Gastrocnemius medialis (tissue), 4 donors: ENCODE data around the gene UCK1. TPM values are rescaled to one million over a fixed set of nuclear protein-coding genes. Genes with fewer than 3 reads are reported as not detected.
A peak's percentile ranks its signal among the peaks of the same experiment; 100 is the strongest.

Source experiments
- ATAC-seq, 2 donors: fragments of 150-250 bp; one replicate each; pipeline ENCODE4 v1.9.1; 2016
- DNase-seq, 2 donors: peaks; one replicate each; pipeline ENCODE4 v3.0.0-alpha.2; 2019
- H3K27ac ChIP-seq, 4 donors: fragments of 200-600 bp; sonication (generic); 1 replicate in 1 of 4; 2 replicates in 3 of 4; pipeline ENCODE4 v1.5.1; 2016 to 2018; ENCODE audit warnings: mild to moderate bottlenecking in 2 of 4, moderate library complexity in 1 of 4
- H3K27me3 ChIP-seq, 3 donors: fragments of 200-600 bp; sonication (generic) in 2 of 3; 1 replicate in 1 of 3; 2 replicates in 2 of 3; pipeline versions ENCODE4 v1.5.1 to v1.6.0; 2016 to 2019; ENCODE audit warnings: mild to moderate bottlenecking in 1 of 3, moderate library complexity in 1 of 3
- H3K36me3 ChIP-seq, 2 donors: fragments of 200-600 bp; sonication (generic) in 1 of 2; one replicate each; pipeline ENCODE4 v1.5.1; 2017 to 2018
- H3K4me1 ChIP-seq, 2 donors: fragments of 200-600 bp; sonication (generic) in 1 of 2; one replicate each; pipeline ENCODE4 v1.5.1; 2016 to 2017; ENCODE audit warnings: mild to moderate bottlenecking in 2 of 2
- H3K4me3 ChIP-seq, 4 donors: fragments of 200-600 bp; sonication (generic) in 3 of 4; 1 replicate in 1 of 4; 2 replicates in 3 of 4; pipeline ENCODE4 v1.5.1; 2016 to 2019; ENCODE audit warnings: mild to moderate bottlenecking in 2 of 4
- H3K9me3 ChIP-seq, 3 donors: fragments of 200-600 bp; sonication (generic) in 2 of 3; 1 replicate in 1 of 3; 2 replicates in 2 of 3; pipeline ENCODE4 v1.5.1; 2016 to 2019
- POLR2A ChIP-seq, 2 donors: fragments of 450-650 bp; IDR thresholded peaks; one replicate each; pipeline ENCODE4 v1.6.1; 2017; ENCODE audit warnings: antibody characterized with exemption in 2 of 2, mild to moderate bottlenecking in 2 of 2, moderate library complexity in 2 of 2
- in situ Hi-C, 4 donors: fragments of 200-750 bp; cut with MboI; loops; one replicate each; pipeline versions ENCODE4 v1.15.0 to v1.8.0; 2017; ENCODE audit warnings: low sequenced_read_pairs in 4 of 4
- intact Hi-C: fragments of 100-400 bp; cut with DNase I; formaldehyde crosslinking; loops from one replicate; pipeline ENCODE4 v1.15.1; 2023; ENCODE audit warnings: low total_unique reads
- total RNA-seq, 4 donors: library from RNA; depleted of rRNA; stranded (reverse); fragments of >200 nt; gene quantifications; one replicate each; pipeline versions ENCODE4 v1.1.0 to v1.2.3, GENCODE V29; 2016
- TF ChIP-seq, protein P1 (sequence below), 5 experiments: fragments of 450-650 bp in 3 of 5; fragments of 200-600 bp in 2 of 5; sonication (generic) in 2 of 5; IDR thresholded peaks in 4 of 5; conservative IDR thresholded peaks in 1 of 5; 1 replicate in 4 of 5; 2 replicates in 1 of 5; pipeline ENCODE4 v1.5.1; 2016 to 2019; ENCODE audit warnings: antibody characterized with exemption in 5 of 5, mild to moderate bottlenecking in 3 of 5, moderate library complexity in 3 of 5

Gene UCK1
- total RNA-seq, 4 donors from 2014 or later, result 39.7 to 86.9 (median 43.9) TPM

DNA sequence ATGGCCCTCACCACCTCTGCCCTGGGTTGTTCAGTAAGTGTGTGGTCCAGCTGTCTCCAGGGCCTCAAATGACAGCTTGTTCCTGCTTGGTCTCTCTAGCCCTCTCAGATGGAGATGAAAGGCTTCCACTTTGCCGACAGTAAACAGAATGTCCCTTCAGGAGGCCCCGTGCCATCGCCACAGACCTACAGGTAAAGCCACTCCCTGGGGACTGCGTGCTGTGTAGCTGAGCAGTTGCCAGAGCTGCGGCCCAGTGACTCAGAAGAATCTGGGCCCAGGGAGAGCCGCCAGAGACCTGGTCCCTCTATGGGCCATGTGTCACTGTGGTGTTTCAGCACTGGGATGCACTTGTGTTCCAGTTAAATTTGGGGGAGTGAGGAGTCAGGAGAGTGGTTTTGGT, 39.0 kb downstream of the UCK1 start:
- no peak overlapping the region for H3K4me3 ChIP-seq
- peak overlapping the region in 2 of 4 donors; percentile 46 to 65 for H3K27ac ChIP-seq
- H3K27me3 ChIP-seq, result no peaks in the 10 kb centered on the region
- ATAC-seq, result peak; percentile 47 to 76
- H3K4me1 ChIP-seq, result no peaks in the 10 kb centered on the region
- no peaks in the 10 kb centered on the region for H3K9me3 ChIP-seq
- no peak for TF ChIP-seq POLR2A (IDR thresholded peaks at IDR 0.05)
- TF ChIP-seq, protein P1, sequence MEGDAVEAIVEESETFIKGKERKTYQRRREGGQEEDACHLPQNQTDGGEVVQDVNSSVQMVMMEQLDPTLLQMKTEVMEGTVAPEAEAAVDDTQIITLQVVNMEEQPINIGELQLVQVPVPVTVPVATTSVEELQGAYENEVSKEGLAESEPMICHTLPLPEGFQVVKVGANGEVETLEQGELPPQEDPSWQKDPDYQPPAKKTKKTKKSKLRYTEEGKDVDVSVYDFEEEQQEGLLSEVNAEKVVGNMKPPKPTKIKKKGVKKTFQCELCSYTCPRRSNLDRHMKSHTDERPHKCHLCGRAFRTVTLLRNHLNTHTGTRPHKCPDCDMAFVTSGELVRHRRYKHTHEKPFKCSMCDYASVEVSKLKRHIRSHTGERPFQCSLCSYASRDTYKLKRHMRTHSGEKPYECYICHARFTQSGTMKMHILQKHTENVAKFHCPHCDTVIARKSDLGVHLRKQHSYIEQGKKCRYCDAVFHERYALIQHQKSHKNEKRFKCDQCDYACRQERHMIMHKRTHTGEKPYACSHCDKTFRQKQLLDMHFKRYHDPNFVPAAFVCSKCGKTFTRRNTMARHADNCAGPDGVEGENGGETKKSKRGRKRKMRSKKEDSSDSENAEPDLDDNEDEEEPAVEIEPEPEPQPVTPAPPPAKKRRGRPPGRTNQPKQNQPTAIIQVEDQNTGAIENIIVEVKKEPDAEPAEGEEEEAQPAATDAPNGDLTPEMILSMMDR (IDR thresholded peaks at IDR 0.05 in 4 of 5, conservative IDR thresholded peaks at IDR 0.05 in 1 of 5), result no peak
- in situ Hi-C loops, result loop anchor here in 2 of 4 donors (25.0 kb wide), 1 partner anchor 105 kb away; the partner anchor contains the start of gene PRRC2B (in 2 of the 2)
- intact Hi-C loops, result no loop called here
- peak; percentile 58 to 61 for DNase-seq
- peaks cover 0 to 100% of the 10 kb centered on the region in 2 donors for H3K36me3 ChIP-seq

DNA sequence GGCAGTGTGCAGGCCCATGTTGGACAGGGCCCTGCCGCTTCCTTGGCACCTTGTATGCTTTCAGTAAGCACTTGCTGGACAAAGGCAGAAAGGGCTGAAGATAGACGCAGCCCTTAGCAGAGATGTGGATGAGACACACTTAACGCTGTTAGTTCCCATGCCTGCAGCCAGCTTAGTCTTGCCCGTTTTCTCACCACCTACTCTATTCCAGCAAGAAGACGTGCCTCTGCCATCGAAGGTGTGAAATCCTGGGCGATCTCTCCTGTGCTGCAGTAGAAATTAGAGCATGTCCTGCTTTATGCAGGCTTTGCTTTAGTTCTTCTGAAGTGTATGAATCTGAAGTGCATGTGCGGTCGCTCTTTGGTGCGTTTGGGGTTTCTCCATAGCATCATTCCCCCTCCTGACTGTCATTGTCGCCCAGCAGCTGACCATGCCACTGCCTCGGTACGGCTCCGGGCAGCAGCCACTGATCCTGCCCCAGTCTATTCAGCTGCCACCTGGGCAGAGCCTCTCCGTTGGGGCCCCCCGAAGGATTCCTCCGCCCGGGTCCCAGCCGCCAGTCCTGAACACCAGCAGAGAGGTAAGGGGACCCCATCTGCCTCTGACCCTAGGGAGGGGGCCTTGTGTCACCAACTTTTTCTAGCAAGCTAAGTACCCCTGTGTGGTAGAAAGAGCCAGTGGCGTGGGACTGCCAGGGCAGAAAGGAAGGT, 39.9 kb downstream of the UCK1 start:
- H3K4me3 ChIP-seq, result no peak overlapping the region
- DNase-seq (no peak), ATAC-seq (no peak)
- in situ Hi-C loops (loop anchor here in 2 of 4 donors (25.0 kb wide), 1 partner anchor 104 kb away; the partner anchor contains the start of gene PRRC2B (in 2 of the 2)), intact Hi-C loops (no loop called here)
- TF ChIP-seq, protein P1 (IDR thresholded peaks at IDR 0.05 in 4 of 5, conservative IDR thresholded peaks at IDR 0.05 in 1 of 5), result no peak
- TF ChIP-seq POLR2A (IDR thresholded peaks at IDR 0.05), result no peak
- H3K36me3 ChIP-seq, result peaks cover 0 to 100% of the 10 kb centered on the region in 2 donors
- H3K27me3 ChIP-seq, result no peaks in the 10 kb centered on the region
- H3K9me3 ChIP-seq, result no peaks in the 10 kb centered on the region
- no peaks in the 10 kb centered on the region for H3K4me1 ChIP-seq
- H3K27ac ChIP-seq, result peak overlapping the region in 2 of 4 donors; percentile 46 to 65

DNA sequence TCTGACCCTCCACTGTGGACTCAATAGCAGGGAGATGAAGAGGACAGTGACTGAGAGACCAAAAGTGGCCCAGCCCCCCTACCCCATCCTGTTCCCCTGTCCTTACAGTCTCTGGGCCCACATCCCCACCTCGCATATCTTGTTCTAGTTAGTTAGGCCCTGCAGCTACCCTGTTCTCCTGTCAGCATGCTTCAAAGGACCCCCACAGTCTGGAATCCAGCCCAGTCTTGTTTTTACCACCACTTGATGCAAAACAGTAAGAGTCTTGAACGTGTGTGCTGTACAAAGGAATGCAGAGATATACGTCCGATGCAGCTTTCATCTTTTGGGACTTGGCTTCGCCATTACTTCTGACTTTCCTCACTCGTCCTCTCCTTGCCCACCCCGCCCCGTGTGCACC, 40.5 kb downstream of the UCK1 start:
- ATAC-seq, result no peak
- no peaks in the 10 kb centered on the region for H3K9me3 ChIP-seq
- DNase-seq, result no peak
- intact Hi-C loops (no loop called here), in situ Hi-C loops (loop anchor here in 2 of 4 donors (25.0 kb wide), 1 partner anchor 103 kb away; the partner anchor contains the start of gene PRRC2B (in 2 of the 2))
- H3K4me3 ChIP-seq, result no peak overlapping the region
- H3K36me3 ChIP-seq, result peaks cover 0 to 100% of the 10 kb centered on the region in 2 donors
- TF ChIP-seq, protein P1 (IDR thresholded peaks at IDR 0.05 in 4 of 5, conservative IDR thresholded peaks at IDR 0.05 in 1 of 5), result no peak
- TF ChIP-seq POLR2A (IDR thresholded peaks at IDR 0.05), result no peak
- H3K4me1 ChIP-seq, result no peaks in the 10 kb centered on the region
- no peak overlapping the region for H3K27ac ChIP-seq
- no peaks in the 10 kb centered on the region for H3K27me3 ChIP-seq

DNA sequence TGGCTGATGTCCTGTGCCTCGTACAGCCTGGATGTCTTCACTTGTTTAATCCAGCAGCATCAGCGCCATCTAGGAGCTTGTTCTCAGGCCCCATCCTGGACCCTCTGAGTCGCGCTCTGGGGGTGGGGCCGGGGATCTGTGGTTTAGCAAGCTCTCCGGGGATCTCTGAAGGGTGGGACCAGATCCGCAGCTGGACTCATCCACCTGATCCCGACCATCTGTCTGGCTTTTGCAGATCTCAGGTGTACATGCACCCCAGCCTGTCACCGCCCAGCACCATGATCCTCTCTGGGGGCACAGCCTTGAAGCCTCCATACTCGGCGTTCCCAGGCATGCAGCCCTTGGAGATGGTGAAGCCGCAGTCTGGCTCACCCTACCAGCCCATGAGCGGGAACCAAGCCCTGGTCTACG, 43.4 kb downstream of the UCK1 start:
- Histone ChIP-seq H3K36me3 (peaks cover 0 to 91% of the 10 kb centered on the region in 2 donors), H3K27me3 (no peaks in the 10 kb centered on the region), H3K9me3 (no peaks in the 10 kb centered on the region), H3K4me3 (no peak overlapping the region), H3K4me1 (peaks cover 19 to 23% of the 10 kb centered on the region in 2 donors), H3K27ac (peak overlapping the region in 1 of 4 donors; percentile 27)
- in situ Hi-C loops (loop anchor here in 2 of 4 donors (25.0 kb wide), 1 partner anchor 100 kb away; the partner anchor contains the start of gene PRRC2B (in 2 of the 2)), intact Hi-C loops (no loop called here)
- no peak for ATAC-seq
- no peak for TF ChIP-seq POLR2A (IDR thresholded peaks at IDR 0.05)
- no peak for DNase-seq

DNA sequence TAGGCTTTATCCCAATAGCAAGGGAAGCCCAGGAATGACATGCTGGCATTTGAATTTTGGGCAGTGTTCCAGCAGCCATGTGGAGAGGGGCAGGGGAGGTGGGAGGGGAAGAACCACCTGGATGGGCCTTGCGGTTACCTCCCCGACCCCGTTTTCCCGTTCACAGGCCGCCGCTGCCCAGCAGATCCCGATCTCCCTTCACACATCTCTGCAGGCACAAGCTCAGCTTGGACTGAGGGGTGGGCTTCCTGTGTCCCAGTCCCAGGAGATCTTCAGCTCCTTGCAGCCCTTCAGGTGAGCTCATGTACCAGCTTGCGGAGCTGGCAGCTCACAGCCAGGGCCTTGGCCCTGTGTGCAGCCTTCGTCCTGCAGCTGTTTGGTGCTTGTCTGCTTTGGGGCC, 44.1 kb downstream of the UCK1 start:
- Histone ChIP-seq H3K27me3 (no peaks in the 10 kb centered on the region), H3K27ac (peak overlapping the region in 1 of 4 donors; percentile 27), H3K9me3 (no peaks in the 10 kb centered on the region), H3K4me1 (peaks cover 25 to 26% of the 10 kb centered on the region in 2 donors), H3K36me3 (peaks cover 0 to 88% of the 10 kb centered on the region in 2 donors), H3K4me3 (no peak overlapping the region)
- DNase-seq, result no peak
- ATAC-seq, result no peak
- TF ChIP-seq POLR2A (IDR thresholded peaks at IDR 0.05), result no peak
- TF ChIP-seq, protein P1 (IDR thresholded peaks at IDR 0.05 in 4 of 5, conservative IDR thresholded peaks at IDR 0.05 in 1 of 5), result no peak
- in situ Hi-C loops (loop anchor here in 2 of 4 donors (25.0 kb wide), 1 partner anchor 100 kb away; the partner anchor contains the start of gene PRRC2B (in 2 of the 2)), intact Hi-C loops (no loop called here)
